KMS-11 (cell line): ENCODE results near the gene LGALS3.

Source experiments
- H2AFZ ChIP-seq: fragments of 200-600 bp; sonication (generic); 2 replicates; pipeline ENCODE4 v1.6.1; 2016; ENCODE audit warnings: antibody characterized with exemption, mixed run types, low read depth
- H3K27ac ChIP-seq: fragments of 200-600 bp; sonication (generic); 2 replicates; pipeline ENCODE4 v1.6.1; 2016; ENCODE audit warnings: mild to moderate bottlenecking, mixed run types
- H3K27me3 ChIP-seq: fragments of 200-600 bp; sonication (generic); 2 replicates; pipeline ENCODE4 v1.6.1; 2017; ENCODE audit warnings: mild to moderate bottlenecking, low read depth, mixed run types, moderate library complexity; ENCODE audit not compliant: insufficient read depth
- H3K36me3 ChIP-seq: fragments of 200-600 bp; sonication (generic); 2 replicates; pipeline ENCODE4 v1.6.1; 2017; ENCODE audit warnings: mild to moderate bottlenecking, mixed run types; ENCODE audit not compliant: insufficient read depth
- H3K4me1 ChIP-seq: fragments of 200-600 bp; sonication (generic); 2 replicates; pipeline ENCODE4 v1.6.1; 2016; ENCODE audit warnings: mild to moderate bottlenecking, low read depth, mixed run types; ENCODE audit not compliant: poor library complexity, severe bottlenecking
- H3K4me2 ChIP-seq: fragments of 200-600 bp; sonication (generic); 2 replicates; pipeline ENCODE4 v1.7.0; 2016; ENCODE audit warnings: mild to moderate bottlenecking, mixed run types
- H3K4me3 ChIP-seq: fragments of 200-600 bp; sonication (generic); IDR thresholded peaks from 2 replicates; pipeline ENCODE4 v1.6.1; 2017; ENCODE audit warnings: low read depth, low read length, mixed read lengths; ENCODE audit not compliant: insufficient read depth
- H3K79me2 ChIP-seq: fragments of 200-600 bp; sonication (generic); 2 replicates; pipeline ENCODE4 v1.6.1; 2016; ENCODE audit warnings: low read depth, mixed run types; ENCODE audit not compliant: insufficient read depth
- H3K9ac ChIP-seq: fragments of 200-600 bp; sonication (generic); 2 replicates; pipeline ENCODE4 v1.6.1; 2016; ENCODE audit warnings: mild to moderate bottlenecking, mixed run types
- H4K20me1 ChIP-seq: fragments of 200-600 bp; sonication (generic); 2 replicates; pipeline ENCODE4 v1.6.1; 2016; ENCODE audit warnings: mild to moderate bottlenecking, mixed run types; ENCODE audit not compliant: insufficient read depth
- CTCF ChIP-seq: fragments of 200-600 bp; sonication (generic); conservative IDR thresholded peaks from 2 replicates; pipeline ENCODE4 v1.6.1; 2017; ENCODE audit warnings: low read depth, mild to moderate bottlenecking, antibody characterized with exemption, low read length, moderate library complexity, mixed read lengths

Gene LGALS3

GRCh38 chr14:55152052-55152753 is 23.2 kb downstream of the LGALS3 start:
- no peaks in the 10 kb centered on the region for H4K20me1 ChIP-seq
- no peak overlapping the region for H3K4me3 ChIP-seq
- TF ChIP-seq CTCF = no peak
- no peaks in the 10 kb centered on the region for H3K27me3 ChIP-seq
- no peak overlapping the region for H3K4me2 ChIP-seq
- H3K27ac ChIP-seq = no peak overlapping the region
- no peaks in the 10 kb centered on the region for H3K79me2 ChIP-seq
- H3K9ac ChIP-seq = no peak overlapping the region
- H3K36me3 ChIP-seq = no peaks in the 10 kb centered on the region; the same call in 1 of the 2 replicates
- H2AFZ ChIP-seq = no peak overlapping the region
- no peaks in the 10 kb centered on the region for H3K4me1 ChIP-seq

GRCh38 chr14:55153951-55154350 is 24.9 kb downstream of the LGALS3 start:
- Histone ChIP-seq H3K4me1 (peaks cover 11% of the 10 kb centered on the region), H3K4me3 (no peak overlapping the region), H3K9ac (no peak overlapping the region), H4K20me1 (no peaks in the 10 kb centered on the region), H3K4me2 (no peak overlapping the region), H3K27ac (no peak overlapping the region), H3K79me2 (no peaks in the 10 kb centered on the region), H3K27me3 (no peaks in the 10 kb centered on the region), H3K36me3 (no peaks in the 10 kb centered on the region; the same call in 1 of the 2 replicates), H2AFZ (no peak overlapping the region)
- no peak for TF ChIP-seq CTCF

- Histone ChIP-seq H4K20me1 (no peaks in the 10 kb centered on the region), H2AFZ (no peak overlapping the region)
- TF ChIP-seq CTCF = no peak
Measured at GRCh38 chr14:55157080-55157479, 28.0 kb downstream of the LGALS3 start.

GRCh38 chr14:55158412-55158811 is 29.4 kb downstream of the LGALS3 start:
- H3K4me1 ChIP-seq = peaks cover 14% of the 10 kb centered on the region

More at GRCh38 chr14:55157080-55157479, 28.0 kb downstream of the LGALS3 start:
- Histone ChIP-seq H3K36me3 (no peaks in the 10 kb centered on the region), H3K79me2 (no peaks in the 10 kb centered on the region), H3K4me3 (no peak overlapping the region), H3K4me2 (no peak overlapping the region), H3K27me3 (no peaks in the 10 kb centered on the region), H3K9ac (no peak overlapping the region), H3K4me1 (peaks cover 14% of the 10 kb centered on the region), H3K27ac (no peak overlapping the region)

More at GRCh38 chr14:55158412-55158811, 29.4 kb downstream of the LGALS3 start:
- Histone ChIP-seq H4K20me1 (no peaks in the 10 kb centered on the region), H3K27ac (no peak overlapping the region), H3K79me2 (no peaks in the 10 kb centered on the region), H3K4me3 (no peak overlapping the region), H2AFZ (no peak overlapping the region), H3K4me2 (0 out of 2 replicates have a peak overlapping the region, but pooled peaks have one; percentile 27), H3K27me3 (no peaks in the 10 kb centered on the region), H3K9ac (no peak overlapping the region), H3K36me3 (no peaks in the 10 kb centered on the region)
- no peak for TF ChIP-seq CTCF
